ENCODE results near the gene NUMA1.

GRCh38 chr11:71999798-72000197, 80.5 kb downstream of the NUMA1 start:
- TF ChIP-seq CTCF (IDR thresholded peaks at IDR 0.05) (no peak), EZH2 (IDR thresholded peaks at IDR 0.05) (no peak), EZH2phosphoT487 (IDR thresholded peaks at IDR 0.05) (no peak)

Data from neural progenitor cell (in vitro differentiated cells).